Thymus (tissue), 14 donors: ENCODE measurements around the gene HOOK2. TPM values are rescaled to one million over a fixed set of nuclear protein-coding genes. Genes with fewer than 3 reads are reported as not detected.
"Not testable (repeated sequence)": the region's sequence is repeated elsewhere in the genome, so short reads cannot be mapped to it uniquely, and the experiment has no call there.

Experiments used
- DNase-seq, 9 donors: peaks; one replicate each; pipeline ENCODE4 v3.0.0-alpha.2; 2013; ENCODE audit warnings: low spot score in 9 of 9, low read depth in 6 of 9, missing footprints in 1 of 9
- H3K27ac ChIP-seq, 2 donors: one replicate each; pipeline ENCODE4 v1.5.1; 2013; ENCODE audit warnings: control low read depth in 1 of 2, low read depth in 1 of 2, low read length in 1 of 2, mild to moderate bottlenecking in 1 of 2, moderate library complexity in 1 of 2
- H3K27me3 ChIP-seq, 2 donors: one replicate each; pipeline ENCODE4 v1.5.1; 2013; ENCODE audit warnings: low read length in 1 of 2; ENCODE audit not compliant: control insufficient read depth in 2 of 2, insufficient read depth in 1 of 2
- H3K36me3 ChIP-seq, 2 donors: one replicate each; pipeline ENCODE4 v1.5.1; 2013; ENCODE audit warnings: low read length in 1 of 2, mild to moderate bottlenecking in 1 of 2, moderate library complexity in 1 of 2; ENCODE audit not compliant: control insufficient read depth in 2 of 2, insufficient read depth in 2 of 2
- H3K4me1 ChIP-seq, 2 donors: one replicate each; pipeline ENCODE4 v1.5.1; 2013; ENCODE audit warnings: low read length in 2 of 2; ENCODE audit not compliant: control insufficient read depth in 2 of 2, insufficient read depth in 2 of 2
- H3K4me3 ChIP-seq, 2 donors: one replicate each; pipeline ENCODE4 v1.5.1; 2013; ENCODE audit warnings: low read length in 2 of 2, control low read depth in 1 of 2, mild to moderate bottlenecking in 1 of 2
- H3K9me3 ChIP-seq, 2 donors: one replicate each; pipeline ENCODE4 v1.5.1; 2013; ENCODE audit warnings: low read length in 1 of 2, mild to moderate bottlenecking in 1 of 2; ENCODE audit not compliant: control insufficient read depth in 2 of 2, insufficient read depth in 1 of 2
- WGBS: extraction: QIAGEN DNeasy Blood & Tissue Kit; methylation state at CpG from one replicate; pipeline ENCODE4 v1.1.7; 2013; 5-methylcytosine and 5-hydroxymethylcytosine counted together
- long read RNA-seq, 10 donors: transcript quantifications; one replicate each; lab custom pipeline, GENCODE V29; 2026
- polyA plus RNA-seq: library from polyadenylated mRNA; stranded (reverse); fragments of 200-250 nt; gene quantifications from one replicate; pipeline ENCODE4 v1.2.3, GENCODE V29; 2013
- total RNA-seq: library from RNA; stranded (reverse); fragments of 120-200 nt; gene quantifications from one replicate; pipeline ENCODE4 v1.2.4, GENCODE V29; 2013
- donor health status: healthy.

Gene HOOK2, protein sequence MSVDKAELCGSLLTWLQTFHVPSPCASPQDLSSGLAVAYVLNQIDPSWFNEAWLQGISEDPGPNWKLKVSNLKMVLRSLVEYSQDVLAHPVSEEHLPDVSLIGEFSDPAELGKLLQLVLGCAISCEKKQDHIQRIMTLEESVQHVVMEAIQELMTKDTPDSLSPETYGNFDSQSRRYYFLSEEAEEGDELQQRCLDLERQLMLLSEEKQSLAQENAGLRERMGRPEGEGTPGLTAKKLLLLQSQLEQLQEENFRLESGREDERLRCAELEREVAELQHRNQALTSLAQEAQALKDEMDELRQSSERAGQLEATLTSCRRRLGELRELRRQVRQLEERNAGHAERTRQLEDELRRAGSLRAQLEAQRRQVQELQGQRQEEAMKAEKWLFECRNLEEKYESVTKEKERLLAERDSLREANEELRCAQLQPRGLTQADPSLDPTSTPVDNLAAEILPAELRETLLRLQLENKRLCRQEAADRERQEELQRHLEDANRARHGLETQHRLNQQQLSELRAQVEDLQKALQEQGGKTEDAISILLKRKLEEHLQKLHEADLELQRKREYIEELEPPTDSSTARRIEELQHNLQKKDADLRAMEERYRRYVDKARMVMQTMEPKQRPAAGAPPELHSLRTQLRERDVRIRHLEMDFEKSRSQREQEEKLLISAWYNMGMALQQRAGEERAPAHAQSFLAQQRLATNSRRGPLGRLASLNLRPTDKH
- total RNA-seq (8.7 TPM), polyA plus RNA-seq (36.4 TPM)
- long read RNA-seq, donor 1: 0 reads
- long read RNA-seq, donor 2, transcript HOOK2-210 (3 exons, 890 nt): major isoform, 6 of 9 reads
- long read RNA-seq, donor 2, partial matches to known transcripts: 0 of 9 reads
- long read RNA-seq, donor 2, other reads (novel, unspliced or antisense): 0 of 9 reads
- long read RNA-seq, donor 3, partial matches to known transcripts: 66 of 112 reads
- long read RNA-seq, donor 3, other reads (novel, unspliced or antisense): 44 of 112 reads
- long read RNA-seq, donor 4, partial matches to known transcripts: 0 of 3 reads
- long read RNA-seq, donor 4, other reads (novel, unspliced or antisense): 0 of 3 reads
- long read RNA-seq, donor 5, transcript HOOK2-201 (22 exons, 2,603 nt): major isoform, 5 of 146 reads
- long read RNA-seq, donor 5, partial matches to known transcripts: 81 of 146 reads
- long read RNA-seq, donor 5, other reads (novel, unspliced or antisense): 49 of 146 reads
- long read RNA-seq, donor 6, partial matches to known transcripts: 0 of 3 reads
- long read RNA-seq, donor 6, other reads (novel, unspliced or antisense): 0 of 3 reads
- long read RNA-seq, donor 7, partial matches to known transcripts: 49 of 92 reads
- long read RNA-seq, donor 7, other reads (novel, unspliced or antisense): 43 of 92 reads
- long read RNA-seq, donor 8, partial matches to known transcripts: 0 of 2 reads
- long read RNA-seq, donor 8, other reads (novel, unspliced or antisense): 0 of 2 reads
- long read RNA-seq, donor 9, partial matches to known transcripts: 18 of 42 reads
- long read RNA-seq, donor 9, other reads (novel, unspliced or antisense): 23 of 42 reads
- long read RNA-seq, donor 10, partial matches to known transcripts: 19 of 43 reads
- long read RNA-seq, donor 10, other reads (novel, unspliced or antisense): 24 of 43 reads

DNA sequence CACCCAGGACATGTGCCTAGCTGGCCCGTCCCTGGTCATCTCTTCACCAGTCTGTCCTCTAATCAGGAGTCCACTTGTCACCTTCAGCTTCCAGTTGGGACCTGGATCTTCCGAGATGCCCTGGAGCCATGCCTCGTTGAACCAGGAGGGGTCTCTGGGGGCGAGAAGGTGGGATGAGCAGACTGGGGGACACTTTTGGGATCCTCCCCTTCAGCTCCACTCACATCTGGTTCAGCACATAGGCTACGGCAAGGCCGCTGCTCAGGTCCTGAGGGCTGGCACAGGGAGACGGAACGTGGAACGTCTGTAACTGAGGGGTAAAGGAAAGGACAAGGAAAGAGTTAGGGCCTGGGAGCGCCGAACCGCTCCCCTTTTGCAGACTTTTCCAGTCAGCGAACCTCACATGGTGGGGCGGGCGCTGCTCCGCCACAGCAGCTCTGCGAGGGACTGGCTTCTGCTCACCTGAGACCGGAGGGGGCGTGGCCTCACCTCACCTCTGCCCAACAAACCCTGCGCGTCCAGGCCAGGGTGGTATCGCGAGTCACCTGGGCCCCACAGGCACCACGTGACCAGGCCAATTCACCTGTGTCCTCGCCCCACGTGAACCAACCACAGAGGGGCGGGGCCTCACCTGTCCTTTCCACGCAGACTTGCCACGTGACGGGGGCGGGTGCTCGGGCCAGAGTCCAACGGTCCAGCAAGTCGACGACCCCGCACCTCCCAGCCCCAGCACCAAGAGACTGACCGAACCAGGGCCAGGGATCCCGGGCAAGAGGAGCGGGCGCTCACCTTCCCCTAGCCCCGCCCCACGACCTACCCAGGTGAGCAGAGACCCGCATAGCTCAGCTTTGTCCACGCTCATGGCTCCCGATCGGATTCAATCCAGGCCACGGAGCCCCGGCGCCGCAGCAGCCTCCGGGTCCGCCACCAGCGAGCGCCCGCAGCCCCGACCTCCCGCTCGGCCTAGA, at the start of gene HOOK2:
TSS of gene HOOK2 (minus strand) at position 965 of the 968 bp plus-strand sequence. CDS start at position 862, 103 bp downstream.
- Histone ChIP-seq H3K27ac (peak within 1 kb of the TSS; percentile 24 to 74), H3K36me3 (no peaks in the 10 kb centered on the region), H3K4me1 (peaks cover 9 to 48% of the 10 kb centered on the region in 2 donors), H3K9me3 (peaks cover 0 to 4% of the 10 kb centered on the region in 2 donors), H3K4me3 (peak within 1 kb of the TSS; percentile 50 to 63), H3K27me3 (peaks cover 0 to 14% of the 10 kb centered on the region in 2 donors)
- 26% methylated on average over 58 of the region's 58 CpGs for WGBS
- peak in 1 of 9 donors; percentile 25 for DNase-seq

DNA sequence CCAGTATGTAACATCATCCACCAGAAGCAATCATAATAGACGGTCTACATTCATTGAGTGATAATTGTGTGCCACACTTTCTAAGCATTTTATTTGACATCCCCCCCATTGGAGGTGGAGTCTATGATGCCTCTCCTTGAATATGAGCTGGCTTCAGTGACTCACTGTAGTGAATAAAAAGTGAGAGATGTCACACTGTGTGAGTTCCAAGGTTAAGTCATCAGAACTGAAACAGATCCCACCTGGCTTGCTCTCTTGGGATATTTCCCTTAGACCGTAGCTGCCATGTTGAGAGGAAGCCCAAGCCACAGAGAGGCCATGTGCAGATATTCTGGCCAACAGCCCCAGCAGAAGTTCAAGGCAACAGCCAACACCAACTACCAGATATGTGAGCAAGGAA, 46.4 kb upstream of the HOOK2 start:
- DNase-seq: no peak
- peaks cover 0 to 3% of the 10 kb centered on the region in 2 donors for H3K4me1 ChIP-seq
- no peak overlapping the region for H3K4me3 ChIP-seq
- peaks cover 7 to 17% of the 10 kb centered on the region in 2 donors for H3K27me3 ChIP-seq
- H3K9me3 ChIP-seq: no peaks in the 10 kb centered on the region
- H3K36me3 ChIP-seq: no peaks in the 10 kb centered on the region
- H3K27ac ChIP-seq: no peak overlapping the region
- WGBS: 96% methylated on average over 2 of the region's 2 CpGs

DNA sequence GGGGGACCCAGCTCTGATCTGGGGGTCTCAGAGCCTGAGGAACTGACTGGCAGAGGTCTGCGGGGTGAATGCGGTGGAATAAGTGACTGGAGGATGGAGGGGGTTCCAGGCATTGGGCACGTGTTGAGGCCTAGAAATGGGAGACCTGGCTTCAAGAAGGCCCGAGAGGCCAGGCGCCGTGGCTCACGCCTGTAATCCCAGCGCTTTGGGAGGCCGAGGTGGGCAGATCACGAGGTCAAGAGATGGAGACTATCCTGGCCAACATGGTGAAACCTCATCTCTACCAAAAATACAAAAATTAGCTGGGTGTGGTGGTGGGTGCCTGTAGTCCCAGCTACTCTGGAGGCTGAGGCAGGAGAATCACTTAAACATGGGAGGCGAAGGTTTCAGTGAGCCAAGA, 42.5 kb upstream of the HOOK2 start:
- H3K36me3 ChIP-seq: peaks cover 8 to 12% of the 10 kb centered on the region in 2 donors
- not testable (repeated sequence) for H3K4me1 ChIP-seq, H3K4me3 ChIP-seq, DNase-seq, H3K27ac ChIP-seq, H3K9me3 ChIP-seq, H3K27me3 ChIP-seq
- 99% methylated on average over 11 of the region's 11 CpGs for WGBS

DNA sequence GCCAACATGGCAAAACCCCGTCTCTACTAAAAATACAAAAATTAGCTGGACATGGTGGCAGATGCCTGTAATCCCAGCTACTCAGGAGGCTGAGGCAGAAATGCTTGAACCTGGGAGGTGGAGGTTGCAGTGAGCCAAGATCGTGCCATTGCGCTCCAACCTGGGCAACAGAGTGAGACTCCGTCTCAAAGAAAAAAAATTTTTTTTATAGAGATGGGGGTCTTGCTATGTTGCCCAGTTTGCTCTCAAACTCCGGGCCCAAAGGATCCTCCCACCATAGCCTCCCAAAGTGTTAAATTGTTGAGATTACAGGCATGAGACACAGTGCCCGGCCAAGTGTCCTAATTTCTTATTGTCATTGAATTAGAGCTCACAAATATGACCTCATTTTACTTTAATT, 41.8 kb upstream of the HOOK2 start:
- not testable (repeated sequence) for DNase-seq, H3K27ac ChIP-seq, H3K27me3 ChIP-seq, H3K4me3 ChIP-seq, H3K4me1 ChIP-seq, H3K9me3 ChIP-seq
- WGBS: 98% methylated on average over 6 of the region's 6 CpGs
- peaks cover 8 to 15% of the 10 kb centered on the region in 2 donors for H3K36me3 ChIP-seq

DNA sequence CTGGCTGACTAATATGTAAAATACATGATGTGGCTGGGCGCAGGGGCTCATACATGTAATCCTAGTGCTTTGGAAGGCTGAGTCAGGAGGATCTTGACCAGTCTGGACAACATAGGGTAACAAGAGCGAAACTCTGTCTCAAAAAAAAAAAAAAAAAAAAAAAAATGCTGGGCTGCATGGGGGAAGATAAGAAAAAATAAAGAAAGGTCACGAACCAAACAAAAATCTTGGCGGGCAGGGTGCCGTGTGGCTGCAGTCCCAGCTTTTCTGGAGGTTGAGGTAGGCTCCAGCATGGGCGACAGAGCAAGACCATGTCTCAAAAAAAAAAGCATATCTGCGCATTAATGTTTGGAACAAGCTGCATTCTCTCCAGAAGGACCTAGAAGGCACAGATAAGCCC, 39.7 kb upstream of the HOOK2 start:
- 98% methylated on average over 7 of the region's 7 CpGs for WGBS
- Histone ChIP-seq H3K27ac (no peak overlapping the region), H3K4me1 (no peaks in the 10 kb centered on the region), H3K9me3 (no peaks in the 10 kb centered on the region), H3K4me3 (no peak overlapping the region), H3K27me3 (no peaks in the 10 kb centered on the region), H3K36me3 (peaks cover 15 to 17% of the 10 kb centered on the region in 2 donors)
- no peak for DNase-seq

DNA sequence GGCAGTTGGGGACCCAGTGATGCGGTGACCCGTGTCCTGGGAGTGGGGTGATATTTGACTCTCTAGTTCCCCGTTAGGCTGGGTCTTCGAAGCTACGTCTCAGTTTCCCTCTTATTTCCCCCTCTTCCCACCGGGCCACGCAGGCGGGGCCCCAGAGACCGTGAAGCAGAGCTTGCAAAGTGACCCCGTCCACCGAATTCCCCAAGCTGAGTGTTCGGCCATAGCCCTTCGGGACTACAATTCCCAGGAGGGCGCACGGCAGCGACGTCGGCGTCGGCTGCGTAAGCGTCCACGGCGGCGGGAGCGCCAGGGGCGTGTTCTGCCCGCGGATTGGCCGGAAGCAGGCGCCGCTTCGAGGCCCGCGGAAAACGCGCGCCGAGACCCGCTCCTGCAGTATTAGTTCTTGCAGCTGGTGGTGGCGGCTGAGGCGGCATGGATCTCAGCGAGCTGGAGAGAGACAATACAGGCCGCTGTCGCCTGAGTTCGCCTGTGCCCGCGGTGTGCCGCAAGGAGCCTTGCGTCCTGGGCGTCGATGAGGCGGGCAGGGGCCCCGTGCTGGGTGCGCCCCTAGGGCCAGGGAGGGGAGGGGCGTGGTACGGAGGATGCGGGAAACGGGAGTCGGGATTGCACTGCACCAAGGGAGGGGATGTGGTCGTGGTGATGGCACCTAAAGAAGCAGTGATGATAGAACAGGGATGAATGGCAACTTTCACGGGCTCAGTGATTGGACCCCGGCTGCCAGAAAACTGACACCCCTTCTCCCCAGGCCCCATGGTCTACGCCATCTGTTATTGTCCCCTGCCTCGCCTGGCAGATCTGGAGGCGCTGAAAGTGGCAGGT, 31.1 kb upstream of the HOOK2 start, which contains the start of gene RNASEH2A:
TSS of gene RNASEH2A (plus strand) at position 343 of the 840 bp plus-strand sequence. CDS start at position 433, 90 bp downstream.
- peaks cover 12 to 26% of the 10 kb centered on the region in 2 donors for H3K4me1 ChIP-seq
- peaks cover 15 to 20% of the 10 kb centered on the region in 2 donors for H3K36me3 ChIP-seq
- H3K27ac ChIP-seq: peak within 1 kb of the TSS; percentile 64 to 77
- H3K27me3 ChIP-seq: peaks cover 0 to 19% of the 10 kb centered on the region in 2 donors
- peak in 7 of 9 donors; percentile 76 to 92 (median 83) for DNase-seq
- no peaks in the 10 kb centered on the region for H3K9me3 ChIP-seq
- peak within 1 kb of the TSS; percentile 63 to 83 for H3K4me3 ChIP-seq
- WGBS: 6% methylated on average over 66 of the region's 66 CpGs

DNA sequence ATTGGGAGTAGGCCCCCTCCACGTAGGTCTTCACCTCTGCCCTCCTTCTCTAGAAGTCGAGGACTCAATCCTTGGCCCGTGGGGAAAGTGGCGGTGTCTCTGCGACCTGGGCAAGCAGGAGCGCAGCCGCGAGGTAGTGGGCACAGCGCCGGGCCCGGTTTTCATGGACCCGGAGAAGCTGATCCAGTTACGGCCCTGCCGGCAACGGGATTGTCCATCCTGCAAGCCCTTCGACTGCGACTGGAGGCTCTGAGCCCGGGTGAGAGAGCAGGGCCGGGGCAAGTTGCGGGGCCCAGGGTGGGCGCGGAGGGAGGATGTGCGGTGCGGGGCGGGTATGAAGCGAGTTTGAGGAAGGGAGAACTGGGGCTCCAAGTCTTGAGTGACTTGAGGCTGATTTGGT, 28.7 kb upstream of the HOOK2 start:
- peaks cover 0 to 3% of the 10 kb centered on the region in 2 donors for H3K9me3 ChIP-seq
- peaks cover 18 to 42% of the 10 kb centered on the region in 2 donors for H3K4me1 ChIP-seq
- H3K36me3 ChIP-seq: peaks cover 19 to 25% of the 10 kb centered on the region in 2 donors
- no peak overlapping the region for H3K27ac ChIP-seq
- H3K4me3 ChIP-seq: no peak overlapping the region
- 97% methylated on average over 26 of the region's 26 CpGs for WGBS
- H3K27me3 ChIP-seq: peaks cover 0 to 37% of the 10 kb centered on the region in 2 donors
- DNase-seq: no peak
